Subcutaneous abdominal adipose tissue (tissue), 5 donors: ENCODE data around the gene SLC1A7.

ENCODE experiments used
- H3K27ac ChIP-seq: one replicate; pipeline ENCODE4 v1.7.0; 2013; ENCODE audit warnings: low read depth, mild to moderate bottlenecking, inconsistent platforms, low read length, moderate library complexity
- H3K27me3 ChIP-seq, 5 donors: one replicate each; pipeline ENCODE4 v1.7.0; 2013; ENCODE audit warnings: low read length in 5 of 5, inconsistent platforms in 1 of 5; ENCODE audit not compliant: control insufficient read depth in 5 of 5, insufficient read depth in 4 of 5
- H3K36me3 ChIP-seq, 5 donors: one replicate each; pipeline ENCODE4 v1.7.0; 2013; ENCODE audit warnings: low read length in 5 of 5; ENCODE audit not compliant: control insufficient read depth in 5 of 5, insufficient read depth in 5 of 5
- H3K4me1 ChIP-seq, 5 donors: one replicate each; pipeline ENCODE4 v1.7.0; 2013; ENCODE audit warnings: low read length in 5 of 5, mild to moderate bottlenecking in 3 of 5, moderate library complexity in 1 of 5; ENCODE audit not compliant: control insufficient read depth in 5 of 5, insufficient read depth in 5 of 5
- H3K4me3 ChIP-seq, 5 donors: one replicate each; pipeline ENCODE4 v1.7.0; 2013; ENCODE audit warnings: low read length in 5 of 5, low read depth in 1 of 5
- H3K9ac ChIP-seq, 5 donors: one replicate each; pipeline ENCODE4 v1.7.0; 2013; ENCODE audit warnings: low read length in 5 of 5, mild to moderate bottlenecking in 4 of 5, moderate library complexity in 3 of 5
- H3K9me3 ChIP-seq, 5 donors: one replicate each; pipeline ENCODE4 v1.7.0; 2013; ENCODE audit warnings: low read length in 5 of 5; ENCODE audit not compliant: control insufficient read depth in 5 of 5
- donor health status: healthy.
- donor health status: healthy.
- donor health status: healthy.
- donor health status: healthy.
- donor health status: healthy.

The SLC1A7 gene

DNA sequence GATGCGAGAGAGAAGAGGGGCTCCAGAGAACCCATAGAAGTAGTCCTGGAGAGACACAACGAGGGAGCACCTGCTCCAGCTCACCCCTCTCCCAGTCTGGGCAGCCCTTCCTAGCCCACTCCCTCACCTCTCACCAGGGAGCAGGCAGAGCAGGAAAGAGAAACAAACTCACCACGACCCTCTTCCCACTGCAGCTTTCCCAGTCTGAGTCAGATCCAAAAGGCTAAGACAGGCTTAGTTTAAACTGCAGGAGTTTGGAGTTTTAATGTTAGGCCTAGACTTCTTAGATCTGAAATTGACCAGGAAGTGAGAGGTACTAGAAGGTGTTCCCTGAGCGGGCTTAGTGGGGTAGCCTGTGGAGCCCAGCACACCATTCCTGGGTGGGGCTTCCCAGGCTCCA, 29.6 kb downstream of the SLC1A7 start:
- Histone ChIP-seq H3K27ac (no peak overlapping the region), H3K4me3 (no peak overlapping the region), H3K9me3 (peaks cover 3 to 13% (median 8%) of the 10 kb centered on the region in 5 donors), H3K4me1 (peaks cover 5 to 40% (median 31%) of the 10 kb centered on the region in 5 donors), H3K9ac (no peak overlapping the region), H3K27me3 (peaks cover 0 to 3% (median 0%) of the 10 kb centered on the region in 5 donors), H3K36me3 (no peaks in the 10 kb centered on the region)

DNA sequence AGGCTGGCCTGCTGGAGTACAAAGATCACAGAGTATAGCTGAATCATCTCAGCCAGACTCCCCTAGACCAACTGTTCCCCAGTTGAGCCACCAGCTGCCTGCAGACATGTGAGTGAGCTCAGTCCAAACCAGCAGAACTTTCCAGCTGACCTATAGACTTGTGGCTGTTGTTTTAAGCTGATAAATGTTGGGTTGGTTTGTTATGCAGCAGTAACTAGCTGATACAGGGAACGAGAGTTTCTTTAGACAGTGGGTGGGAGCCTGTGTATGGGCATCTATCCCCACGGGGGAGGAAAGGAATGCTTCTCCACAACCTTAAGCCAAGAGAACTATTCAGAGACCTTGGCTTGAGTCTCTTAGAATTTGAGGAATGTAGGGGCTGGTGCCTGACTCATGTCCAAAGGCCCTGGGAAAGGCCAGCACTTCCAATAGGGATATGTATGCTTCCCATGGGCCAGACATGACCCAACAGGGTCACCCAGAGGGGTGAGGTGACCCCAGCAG, 30.1 kb downstream of the SLC1A7 start:
- Histone ChIP-seq H3K36me3 (no peaks in the 10 kb centered on the region), H3K9me3 (peaks cover 3 to 13% (median 8%) of the 10 kb centered on the region in 5 donors), H3K27me3 (peaks cover 0 to 3% (median 0%) of the 10 kb centered on the region in 5 donors), H3K9ac (no peak overlapping the region), H3K27ac (no peak overlapping the region), H3K4me3 (no peak overlapping the region), H3K4me1 (peaks cover 5 to 40% (median 31%) of the 10 kb centered on the region in 5 donors)

DNA sequence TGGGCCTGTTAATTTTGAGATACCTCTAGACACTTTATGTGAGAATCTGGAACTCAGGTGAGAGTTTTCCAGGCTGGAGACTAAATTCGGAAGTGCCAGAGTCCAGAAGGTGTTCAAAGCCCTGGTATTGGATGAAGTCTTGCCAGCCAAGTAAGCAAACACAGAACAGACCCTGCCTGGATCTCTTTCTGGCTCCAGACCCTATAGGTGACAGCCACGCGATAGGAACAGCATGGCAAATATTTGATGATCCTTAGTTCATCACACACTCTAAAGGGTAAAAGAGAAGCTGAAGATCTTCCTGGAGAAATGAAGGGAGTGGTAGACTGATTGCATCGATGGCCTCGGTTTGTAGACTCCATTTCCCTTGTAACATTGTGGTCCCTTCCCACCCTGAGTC, 30.7 kb downstream of the SLC1A7 start:
- Histone ChIP-seq H3K9me3 (peaks cover 3 to 13% (median 8%) of the 10 kb centered on the region in 5 donors), H3K9ac (no peak overlapping the region), H3K4me3 (no peak overlapping the region), H3K36me3 (no peaks in the 10 kb centered on the region), H3K27me3 (peaks cover 0 to 3% (median 0%) of the 10 kb centered on the region in 5 donors), H3K27ac (no peak overlapping the region), H3K4me1 (peaks cover 5 to 40% (median 31%) of the 10 kb centered on the region in 5 donors)

DNA sequence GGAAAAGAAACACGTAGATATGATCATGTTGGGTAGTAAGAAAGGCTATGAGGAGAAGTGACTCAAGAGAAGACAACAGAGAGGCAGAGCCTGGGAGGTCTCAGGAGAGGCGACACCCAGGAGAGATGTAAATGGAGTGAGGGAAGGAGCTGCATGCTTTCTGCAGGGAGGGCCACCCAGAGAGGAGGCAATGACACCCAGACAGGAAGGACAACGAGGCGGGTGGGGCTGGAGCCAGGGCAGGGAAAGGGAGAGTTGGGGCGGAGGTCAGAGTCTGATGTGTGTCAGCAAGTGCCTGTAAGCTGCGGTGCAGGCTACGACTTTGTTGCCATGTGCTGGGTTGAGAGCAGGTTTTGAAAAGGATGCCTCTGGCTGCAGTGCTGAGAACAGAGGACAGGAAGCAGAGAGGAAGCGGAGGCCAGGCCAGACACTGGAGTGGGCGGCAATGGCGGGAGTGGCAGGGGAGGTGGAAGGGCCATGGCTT, 31.3 kb downstream of the SLC1A7 start:
- Histone ChIP-seq H3K9me3 (peaks cover 3 to 13% (median 8%) of the 10 kb centered on the region in 5 donors), H3K4me1 (peaks cover 5 to 38% (median 31%) of the 10 kb centered on the region in 5 donors), H3K4me3 (no peak overlapping the region), H3K27ac (no peak overlapping the region), H3K27me3 (peaks cover 0 to 3% (median 0%) of the 10 kb centered on the region in 5 donors), H3K36me3 (no peaks in the 10 kb centered on the region), H3K9ac (no peak overlapping the region)

DNA sequence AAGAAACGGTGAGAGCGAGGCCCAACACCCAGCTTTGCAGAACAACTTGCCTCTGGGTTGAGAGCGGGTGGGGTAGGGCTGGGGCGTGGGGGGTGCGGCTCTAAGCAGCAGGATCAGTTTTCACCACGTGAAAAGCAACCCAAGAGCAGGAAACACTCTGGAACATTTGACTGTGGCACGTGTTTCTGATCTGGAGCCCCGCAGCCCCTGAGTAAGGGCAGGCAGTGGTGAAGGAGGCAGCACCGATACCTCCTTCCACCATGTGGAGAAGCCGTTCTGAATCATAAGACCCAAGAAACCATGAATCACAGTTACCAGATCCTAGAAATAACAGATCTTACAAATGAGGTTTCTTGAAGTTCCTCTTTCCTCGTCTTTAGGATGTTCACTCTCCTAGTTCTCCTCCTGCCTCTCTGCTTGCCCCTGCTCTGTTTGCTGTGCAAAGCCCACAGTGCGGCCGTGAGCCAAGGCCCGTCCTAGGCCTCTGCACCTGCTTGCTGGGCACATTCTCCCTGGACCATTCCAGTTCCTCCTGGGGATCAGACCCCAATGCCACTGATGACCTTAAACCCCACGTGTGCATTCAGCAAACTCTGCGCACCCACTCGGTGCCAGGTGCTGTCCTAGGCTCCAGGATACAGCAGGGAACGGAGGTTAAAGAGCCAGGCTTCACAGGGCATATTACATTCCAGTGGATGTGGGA, 31.9 kb downstream of the SLC1A7 start:
- Histone ChIP-seq H3K4me1 (peaks cover 5 to 34% (median 31%) of the 10 kb centered on the region in 5 donors), H3K4me3 (no peak overlapping the region), H3K36me3 (no peaks in the 10 kb centered on the region), H3K9me3 (peaks cover 3 to 13% (median 8%) of the 10 kb centered on the region in 5 donors), H3K27ac (no peak overlapping the region), H3K9ac (no peak overlapping the region), H3K27me3 (peaks cover 0 to 2% (median 0%) of the 10 kb centered on the region in 5 donors)

DNA sequence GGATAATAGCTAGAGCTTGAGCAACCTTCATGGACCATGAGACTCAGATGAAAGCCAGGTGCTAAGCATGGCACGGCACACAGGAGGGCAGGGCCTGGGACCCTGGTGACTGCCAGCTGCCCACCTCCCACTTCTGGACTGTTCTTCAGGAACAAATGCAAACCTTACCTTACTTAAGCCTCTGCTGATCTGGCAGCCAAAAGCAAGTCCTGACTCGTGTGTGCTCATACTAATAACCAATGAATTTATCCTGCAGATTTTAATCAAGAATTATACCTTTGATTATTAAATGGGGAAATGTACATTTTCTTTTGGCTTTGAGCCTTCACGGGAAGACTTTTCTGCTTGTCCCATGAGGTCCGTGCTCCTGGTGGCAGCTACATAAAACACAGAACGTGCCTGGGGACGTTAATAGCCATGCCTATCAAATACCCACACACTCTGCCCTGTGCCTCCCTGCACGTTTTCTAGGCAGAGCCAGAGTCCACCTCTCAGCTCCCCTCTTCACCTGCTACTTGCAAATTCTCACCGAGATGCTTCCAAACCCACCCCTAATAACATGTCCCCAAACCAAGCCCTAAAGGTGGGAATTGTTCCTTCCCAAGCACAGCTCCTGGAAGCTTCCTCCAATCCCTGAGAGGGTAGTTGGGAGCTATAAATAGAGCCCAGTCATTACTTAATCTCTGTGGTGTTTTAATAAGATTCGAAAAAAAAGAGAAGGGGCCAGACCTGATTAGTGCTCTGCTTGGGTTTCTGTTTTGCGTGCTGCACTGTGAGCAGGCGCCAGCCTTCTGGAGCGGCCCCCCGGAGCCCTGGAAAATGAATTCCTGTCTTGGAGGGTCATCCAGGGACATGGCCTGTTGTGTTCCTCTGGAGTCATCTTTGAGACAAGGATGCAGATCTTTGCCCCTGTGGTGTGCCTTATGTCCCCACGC, 33.5 kb downstream of the SLC1A7 start:
- no peak overlapping the region for H3K27ac ChIP-seq
- H3K36me3 ChIP-seq, result no peaks in the 10 kb centered on the region
- H3K9me3 ChIP-seq, result peaks cover 3 to 13% (median 8%) of the 10 kb centered on the region in 5 donors
- peaks cover 5 to 27% (median 25%) of the 10 kb centered on the region in 5 donors for H3K4me1 ChIP-seq
- no peaks in the 10 kb centered on the region for H3K27me3 ChIP-seq
- H3K4me3 ChIP-seq, result no peak overlapping the region
- H3K9ac ChIP-seq, result no peak overlapping the region

DNA sequence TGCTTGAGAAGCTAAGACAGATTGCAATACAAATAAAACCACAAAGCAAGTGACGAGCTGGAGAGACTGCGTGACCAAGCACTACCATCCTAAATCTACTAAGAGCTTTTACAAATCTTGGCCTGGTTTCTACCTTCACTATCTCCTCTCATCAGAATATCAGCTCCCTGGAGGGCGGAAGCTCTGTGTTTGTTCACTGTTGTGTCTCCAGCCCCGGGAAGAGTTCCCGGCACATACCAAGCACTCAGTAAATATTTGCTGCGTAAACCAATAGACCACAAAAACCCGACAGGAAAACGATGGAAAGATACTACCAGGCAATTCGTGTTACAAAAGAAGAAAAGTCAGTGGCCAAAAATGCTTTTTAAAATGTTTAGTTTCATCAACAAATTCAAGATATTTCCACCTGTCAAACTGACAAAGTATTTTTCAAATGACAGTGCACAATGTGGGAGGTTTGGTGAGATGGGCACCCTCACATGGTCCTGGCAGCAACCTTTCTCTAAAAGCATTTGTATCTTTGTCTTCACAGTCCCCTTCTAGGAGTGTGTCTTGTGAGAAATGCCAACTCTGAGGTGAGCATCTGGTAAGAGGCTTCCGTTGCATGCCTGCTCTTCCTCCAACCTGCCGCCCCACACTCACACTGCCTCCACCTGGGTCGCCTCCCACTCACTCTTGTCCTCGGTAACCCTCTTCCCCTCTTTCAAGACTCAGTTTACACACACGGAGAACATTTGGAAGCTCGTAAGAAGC, 34.7 kb downstream of the SLC1A7 start:
- no peaks in the 10 kb centered on the region for H3K27me3 ChIP-seq
- no peak overlapping the region for H3K27ac ChIP-seq
- no peak overlapping the region for H3K9ac ChIP-seq
- H3K36me3 ChIP-seq, result no peaks in the 10 kb centered on the region
- H3K4me3 ChIP-seq, result no peak overlapping the region
- peaks cover 5 to 27% (median 25%) of the 10 kb centered on the region in 5 donors for H3K4me1 ChIP-seq
- peaks cover 3 to 13% (median 8%) of the 10 kb centered on the region in 5 donors for H3K9me3 ChIP-seq

DNA sequence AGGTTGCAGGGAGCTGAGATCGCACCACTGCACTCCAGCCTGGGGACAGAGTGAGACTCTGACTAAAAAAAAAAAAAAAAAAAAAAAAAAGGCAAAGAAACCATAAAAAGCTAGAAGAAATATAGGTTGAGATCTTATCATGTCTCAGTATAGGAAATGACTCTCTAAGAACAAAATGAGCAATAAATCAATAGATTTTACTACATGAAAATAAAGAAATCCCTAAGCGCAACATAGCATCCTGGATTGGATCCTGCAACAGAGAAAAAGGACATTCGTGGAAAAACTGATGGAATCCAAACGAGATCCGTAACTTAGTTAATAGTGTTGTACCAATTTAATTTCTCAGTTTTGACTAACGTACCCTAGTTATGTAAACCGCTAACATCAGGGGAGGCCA, 35.3 kb downstream of the SLC1A7 start:
- Histone ChIP-seq H3K9me3 (peaks cover 1 to 9% (median 4%) of the 10 kb centered on the region in 5 donors), H3K4me1 (peaks cover 5 to 27% (median 23%) of the 10 kb centered on the region in 5 donors), H3K27me3 (no peaks in the 10 kb centered on the region), H3K27ac (no peak overlapping the region), H3K4me3 (no peak overlapping the region), H3K9ac (no peak overlapping the region), H3K36me3 (no peaks in the 10 kb centered on the region)

DNA sequence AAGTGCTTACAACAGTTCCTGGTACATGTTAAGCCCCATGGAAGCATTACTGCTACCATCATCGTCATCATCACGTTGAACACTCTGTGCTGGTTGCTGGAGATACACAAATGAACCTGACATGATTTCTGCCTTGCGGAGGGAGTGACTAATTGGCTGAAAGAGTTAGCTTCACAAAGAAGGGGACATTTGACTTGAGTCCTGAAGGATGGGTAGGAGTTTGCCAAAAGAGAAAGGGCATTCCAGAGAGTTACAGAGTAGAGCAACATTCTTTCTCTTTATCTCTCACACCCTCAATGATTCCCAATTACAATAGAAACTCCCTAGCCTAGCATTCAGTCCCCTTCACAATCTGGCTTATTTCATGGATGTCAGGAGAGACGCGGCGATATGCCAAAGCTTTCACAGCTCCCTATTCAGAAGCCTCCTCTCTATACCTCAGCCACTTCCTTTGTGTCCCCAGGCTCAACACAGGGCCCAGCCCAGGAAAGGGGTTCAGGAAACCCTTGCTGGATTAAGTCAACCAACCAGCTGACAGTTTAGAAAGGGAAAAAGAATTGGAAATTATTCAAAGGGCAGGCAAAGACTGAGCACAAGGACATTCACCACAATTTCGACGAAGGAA, 38.0 kb downstream of the SLC1A7 start:
- peaks cover 0 to 5% (median 5%) of the 10 kb centered on the region in 5 donors for H3K4me1 ChIP-seq
- peaks cover 0 to 2% (median 0%) of the 10 kb centered on the region in 5 donors for H3K9me3 ChIP-seq
- no peak overlapping the region for H3K27ac ChIP-seq
- H3K36me3 ChIP-seq, result no peaks in the 10 kb centered on the region
- no peaks in the 10 kb centered on the region for H3K27me3 ChIP-seq
- H3K4me3 ChIP-seq, result no peak overlapping the region
- H3K9ac ChIP-seq, result no peak overlapping the region
